Body of pancreas (tissue), 4 donors: ENCODE measurements around the gene CCNY.

ENCODE experiments used
- CTCF ChIP-seq, 7 experiments: fragments of 450-650 bp in 4 of 7; fragments of 200-600 bp in 3 of 7; sonication (generic) in 3 of 7; IDR thresholded peaks; one replicate each; pipeline ENCODE4 v1.5.1; 2016 to 2019; ENCODE audit warnings: antibody characterized with exemption in 7 of 7
- POLR2A ChIP-seq, 3 donors: fragments of 450-650 bp; IDR thresholded peaks; one replicate each; pipeline ENCODE4 v1.6.1; 2016; ENCODE audit warnings: antibody characterized with exemption in 3 of 3, mild to moderate bottlenecking in 2 of 3

- TF ChIP-seq CTCF (IDR thresholded peaks at IDR 0.05) (no peak), POLR2A (IDR thresholded peaks at IDR 0.05) (no peak)
Measured at GRCh38 chr10:35567951-35568350, 231.6 kb downstream of the CCNY start.
